Gastrocnemius medialis (tissue), 4 donors: ENCODE measurements around the gene ADAMTSL1. TPM values are rescaled to one million over a fixed set of nuclear protein-coding genes. Genes with fewer than 3 reads are reported as not detected.

ENCODE experiments used
- ATAC-seq, 2 donors: fragments of 150-250 bp; one replicate each; pipeline ENCODE4 v1.9.1; 2016
- DNase-seq, 2 donors: peaks; one replicate each; pipeline ENCODE4 v3.0.0-alpha.2; 2019
- H3K27ac ChIP-seq, 4 donors: fragments of 200-600 bp; sonication (generic); 1 replicate in 1 of 4; 2 replicates in 3 of 4; pipeline ENCODE4 v1.5.1; 2016 to 2018; ENCODE audit warnings: mild to moderate bottlenecking in 2 of 4, moderate library complexity in 1 of 4
- H3K27me3 ChIP-seq, 3 donors: fragments of 200-600 bp; sonication (generic) in 2 of 3; 1 replicate in 1 of 3; 2 replicates in 2 of 3; pipeline versions ENCODE4 v1.5.1 to v1.6.0; 2016 to 2019; ENCODE audit warnings: mild to moderate bottlenecking in 1 of 3, moderate library complexity in 1 of 3
- H3K36me3 ChIP-seq, 2 donors: fragments of 200-600 bp; sonication (generic) in 1 of 2; one replicate each; pipeline ENCODE4 v1.5.1; 2017 to 2018
- H3K4me1 ChIP-seq, 2 donors: fragments of 200-600 bp; sonication (generic) in 1 of 2; one replicate each; pipeline ENCODE4 v1.5.1; 2016 to 2017; ENCODE audit warnings: mild to moderate bottlenecking in 2 of 2
- H3K4me3 ChIP-seq, 4 donors: fragments of 200-600 bp; sonication (generic) in 3 of 4; 1 replicate in 1 of 4; 2 replicates in 3 of 4; pipeline ENCODE4 v1.5.1; 2016 to 2019; ENCODE audit warnings: mild to moderate bottlenecking in 2 of 4
- H3K9me3 ChIP-seq, 3 donors: fragments of 200-600 bp; sonication (generic) in 2 of 3; 1 replicate in 1 of 3; 2 replicates in 2 of 3; pipeline ENCODE4 v1.5.1; 2016 to 2019
- POLR2A ChIP-seq, 2 donors: fragments of 450-650 bp; IDR thresholded peaks; one replicate each; pipeline ENCODE4 v1.6.1; 2017; ENCODE audit warnings: antibody characterized with exemption in 2 of 2, mild to moderate bottlenecking in 2 of 2, moderate library complexity in 2 of 2
- in situ Hi-C, 4 donors: fragments of 200-750 bp; cut with MboI; loops; one replicate each; pipeline versions ENCODE4 v1.15.0 to v1.8.0; 2017; ENCODE audit warnings: low sequenced_read_pairs in 4 of 4
- intact Hi-C: fragments of 100-400 bp; cut with DNase I; formaldehyde crosslinking; loops from one replicate; pipeline ENCODE4 v1.15.1; 2023; ENCODE audit warnings: low total_unique reads
- total RNA-seq, 4 donors: library from RNA; depleted of rRNA; stranded (reverse); fragments of >200 nt; gene quantifications; one replicate each; pipeline versions ENCODE4 v1.1.0 to v1.2.3, GENCODE V29; 2016
- TF ChIP-seq, protein P1 (sequence below), 5 experiments: fragments of 450-650 bp in 3 of 5; fragments of 200-600 bp in 2 of 5; sonication (generic) in 2 of 5; IDR thresholded peaks in 4 of 5; conservative IDR thresholded peaks in 1 of 5; 1 replicate in 4 of 5; 2 replicates in 1 of 5; pipeline ENCODE4 v1.5.1; 2016 to 2019; ENCODE audit warnings: antibody characterized with exemption in 5 of 5, mild to moderate bottlenecking in 3 of 5, moderate library complexity in 3 of 5

ADAMTSL1 gene
- total RNA-seq, 4 donors from 2014 or later = 0.05 to 0.58 (median 0.28) TPM

DNA sequence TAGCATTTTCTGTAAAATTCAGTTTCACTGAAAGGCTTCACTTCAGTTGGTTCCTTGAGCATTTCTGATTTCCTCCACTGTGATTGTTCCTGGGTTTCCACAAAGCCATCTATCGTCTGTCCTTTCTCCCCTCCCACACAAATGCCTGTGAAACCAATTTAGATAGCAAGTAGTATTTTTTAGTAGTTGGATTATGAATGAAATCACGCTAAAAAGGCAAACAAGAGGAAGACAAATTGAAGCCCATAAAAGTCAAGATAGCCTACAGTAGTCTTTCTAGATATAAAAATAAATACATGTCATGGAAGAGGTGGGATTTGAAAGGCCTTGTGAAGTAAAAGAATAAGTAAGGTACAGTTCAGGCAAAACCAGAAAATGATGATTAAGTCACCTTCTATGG is 162.8 kb downstream of the ADAMTSL1 start:
- intact Hi-C loops = no loop called here
- Histone ChIP-seq H3K27me3 (no peaks in the 10 kb centered on the region), H3K27ac (no peak overlapping the region), H3K4me3 (no peak overlapping the region), H3K9me3 (no peaks in the 10 kb centered on the region), H3K36me3 (no peaks in the 10 kb centered on the region), H3K4me1 (no peaks in the 10 kb centered on the region)
- in situ Hi-C loops = no loop called here
- no peak for TF ChIP-seq POLR2A (IDR thresholded peaks at IDR 0.05)
- no peak for ATAC-seq
- no peak for DNase-seq

DNA sequence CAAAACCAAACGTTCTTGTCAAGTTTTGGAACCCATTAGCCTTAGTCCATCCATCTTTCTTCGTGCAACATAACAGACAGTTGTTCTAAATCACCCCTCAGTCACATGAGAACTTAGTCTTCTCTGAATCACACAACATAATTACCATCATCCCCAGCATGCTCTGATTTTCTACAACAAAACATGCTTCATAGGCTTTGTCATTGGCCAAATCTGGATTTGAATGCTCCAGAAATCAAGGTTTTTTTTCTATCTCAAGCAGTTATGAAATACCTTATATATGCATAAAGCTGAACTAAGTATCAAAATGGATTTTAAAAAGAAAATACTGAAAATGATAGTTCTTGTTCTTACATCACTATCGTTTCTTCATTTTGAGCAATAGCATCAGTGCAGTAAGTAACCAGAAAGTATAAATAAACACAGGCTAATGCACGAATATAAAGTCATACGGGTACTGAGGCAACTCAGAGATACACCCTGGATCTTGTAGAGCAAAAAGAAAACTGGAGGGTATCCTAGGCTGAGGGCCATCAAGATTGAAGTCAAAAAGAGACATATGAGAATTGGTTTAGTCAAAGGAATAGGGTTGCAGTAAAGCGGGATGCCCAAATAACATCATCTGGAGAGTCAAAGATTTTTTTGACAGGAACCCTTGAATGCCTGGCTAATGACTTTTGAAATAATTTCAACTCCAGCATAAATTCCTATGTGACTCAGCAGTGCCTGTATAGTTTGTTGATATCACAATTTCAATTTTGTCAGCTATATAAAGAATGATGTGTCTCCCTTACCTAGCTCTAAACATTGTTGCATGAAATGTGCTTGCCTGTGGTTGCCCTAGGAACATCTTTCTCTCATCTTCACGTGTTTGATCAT is 164.7 kb downstream of the ADAMTSL1 start:
- Histone ChIP-seq H3K27ac (no peak overlapping the region), H3K36me3 (no peaks in the 10 kb centered on the region), H3K4me3 (no peak overlapping the region), H3K4me1 (no peaks in the 10 kb centered on the region), H3K9me3 (no peaks in the 10 kb centered on the region), H3K27me3 (no peaks in the 10 kb centered on the region)
- TF ChIP-seq POLR2A (IDR thresholded peaks at IDR 0.05) = no peak
- TF ChIP-seq, protein P1, sequence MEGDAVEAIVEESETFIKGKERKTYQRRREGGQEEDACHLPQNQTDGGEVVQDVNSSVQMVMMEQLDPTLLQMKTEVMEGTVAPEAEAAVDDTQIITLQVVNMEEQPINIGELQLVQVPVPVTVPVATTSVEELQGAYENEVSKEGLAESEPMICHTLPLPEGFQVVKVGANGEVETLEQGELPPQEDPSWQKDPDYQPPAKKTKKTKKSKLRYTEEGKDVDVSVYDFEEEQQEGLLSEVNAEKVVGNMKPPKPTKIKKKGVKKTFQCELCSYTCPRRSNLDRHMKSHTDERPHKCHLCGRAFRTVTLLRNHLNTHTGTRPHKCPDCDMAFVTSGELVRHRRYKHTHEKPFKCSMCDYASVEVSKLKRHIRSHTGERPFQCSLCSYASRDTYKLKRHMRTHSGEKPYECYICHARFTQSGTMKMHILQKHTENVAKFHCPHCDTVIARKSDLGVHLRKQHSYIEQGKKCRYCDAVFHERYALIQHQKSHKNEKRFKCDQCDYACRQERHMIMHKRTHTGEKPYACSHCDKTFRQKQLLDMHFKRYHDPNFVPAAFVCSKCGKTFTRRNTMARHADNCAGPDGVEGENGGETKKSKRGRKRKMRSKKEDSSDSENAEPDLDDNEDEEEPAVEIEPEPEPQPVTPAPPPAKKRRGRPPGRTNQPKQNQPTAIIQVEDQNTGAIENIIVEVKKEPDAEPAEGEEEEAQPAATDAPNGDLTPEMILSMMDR (IDR thresholded peaks at IDR 0.05 in 4 of 5, conservative IDR thresholded peaks at IDR 0.05 in 1 of 5) = no peak
- intact Hi-C loops (no loop called here), in situ Hi-C loops (no loop called here)
- no peak for ATAC-seq
- DNase-seq = no peak

DNA sequence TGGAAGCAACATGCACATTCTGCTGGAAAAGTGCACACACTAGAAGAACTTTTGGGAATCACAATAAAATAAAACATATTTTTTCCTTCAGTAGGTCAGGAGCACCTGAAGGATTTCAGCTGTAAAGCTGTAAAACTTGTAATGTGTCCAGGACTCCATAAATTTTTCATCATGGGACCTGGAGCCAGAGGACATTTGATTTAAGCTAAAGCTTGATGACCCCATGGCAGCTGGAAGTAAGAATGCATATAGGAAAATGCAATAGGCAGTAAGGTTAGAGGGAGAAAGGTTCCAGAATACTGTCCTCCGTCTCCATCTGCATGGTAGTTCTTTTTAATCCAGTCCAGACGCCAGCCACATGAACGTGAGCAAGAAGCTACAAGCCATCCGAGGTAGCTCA is 166.0 kb downstream of the ADAMTSL1 start:
- no peaks in the 10 kb centered on the region for H3K9me3 ChIP-seq
- no peak overlapping the region for H3K4me3 ChIP-seq
- in situ Hi-C loops = no loop called here
- no peaks in the 10 kb centered on the region for H3K36me3 ChIP-seq
- TF ChIP-seq, protein P1 (IDR thresholded peaks at IDR 0.05 in 4 of 5, conservative IDR thresholded peaks at IDR 0.05 in 1 of 5) = no peak
- no peak for TF ChIP-seq POLR2A (IDR thresholded peaks at IDR 0.05)
- ATAC-seq (no peak), DNase-seq (no peak)
- H3K4me1 ChIP-seq = no peaks in the 10 kb centered on the region
- no peaks in the 10 kb centered on the region for H3K27me3 ChIP-seq
- intact Hi-C loops = no loop called here
- no peak overlapping the region for H3K27ac ChIP-seq

DNA sequence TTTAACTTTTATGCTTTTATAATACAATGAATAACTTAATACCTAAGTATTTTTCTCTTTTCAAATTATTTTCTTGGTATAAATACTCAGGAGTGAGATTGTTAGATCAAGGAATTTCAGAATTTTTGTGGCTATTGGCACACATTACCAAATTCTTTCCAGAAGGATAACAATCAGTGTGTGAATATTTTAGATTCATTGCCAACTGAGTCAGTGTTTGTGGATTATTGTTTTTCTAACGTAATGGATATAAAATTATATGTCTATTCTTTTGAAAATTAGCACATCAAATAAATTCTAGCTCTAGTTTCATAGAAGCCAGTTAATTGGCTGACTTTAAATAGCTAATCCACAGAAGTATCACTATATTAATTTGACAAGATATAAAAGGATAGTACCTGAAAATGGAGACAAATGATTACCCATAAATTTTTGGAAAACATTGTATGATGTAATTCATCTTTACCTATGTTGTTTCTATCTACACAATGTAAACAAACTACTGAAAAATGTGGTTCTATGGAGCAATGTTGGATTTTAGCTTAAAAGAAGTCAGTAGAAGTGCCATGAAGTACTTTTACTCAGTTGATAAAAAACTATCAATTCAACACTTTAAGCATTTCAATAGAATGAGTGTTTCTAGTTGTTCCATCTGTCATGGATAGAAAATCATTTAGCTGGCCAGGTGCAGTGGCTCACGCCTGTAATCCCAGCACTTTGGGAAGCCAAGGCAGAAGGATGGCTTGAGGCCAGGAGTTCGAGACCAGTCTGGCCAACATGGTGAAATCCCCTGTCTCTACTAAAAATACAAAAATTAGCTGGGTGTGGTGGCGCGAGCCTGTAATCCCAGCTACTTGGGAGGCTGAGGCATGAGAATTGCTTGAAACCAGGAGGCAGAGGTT is 185.1 kb downstream of the ADAMTSL1 start:
- DNase-seq (no peak), ATAC-seq (no peak)
- Histone ChIP-seq H3K27ac (no peak overlapping the region), H3K9me3 (no peaks in the 10 kb centered on the region), H3K4me1 (no peaks in the 10 kb centered on the region), H3K4me3 (no peak overlapping the region), H3K36me3 (no peaks in the 10 kb centered on the region), H3K27me3 (no peaks in the 10 kb centered on the region)
- TF ChIP-seq POLR2A (IDR thresholded peaks at IDR 0.05) = no peak
- TF ChIP-seq, protein P1 (IDR thresholded peaks at IDR 0.05 in 4 of 5, conservative IDR thresholded peaks at IDR 0.05 in 1 of 5) = no peak
- intact Hi-C loops (no loop called here), in situ Hi-C loops (no loop called here)

DNA sequence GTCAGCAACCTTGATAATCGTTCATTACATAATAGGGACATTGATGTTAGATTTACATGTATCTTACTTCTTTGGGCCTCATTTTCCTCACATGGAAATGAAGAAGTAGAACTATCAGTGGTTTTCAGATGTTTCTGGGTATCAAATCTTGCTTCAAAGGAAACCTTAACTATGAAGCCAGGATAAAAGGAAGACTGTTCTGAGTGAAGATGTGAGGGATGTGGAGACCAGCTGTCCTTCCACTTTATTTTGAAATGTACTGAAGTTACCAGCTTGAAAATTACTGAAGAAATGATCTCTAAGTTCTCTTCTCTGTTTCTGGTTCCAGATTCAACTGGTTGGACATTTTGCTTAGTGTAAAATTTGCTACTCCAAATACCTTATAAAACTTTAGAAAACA is 186.0 kb downstream of the ADAMTSL1 start:
- ATAC-seq = no peak
- Histone ChIP-seq H3K27ac (no peak overlapping the region), H3K36me3 (no peaks in the 10 kb centered on the region), H3K9me3 (no peaks in the 10 kb centered on the region), H3K4me1 (no peaks in the 10 kb centered on the region), H3K27me3 (no peaks in the 10 kb centered on the region), H3K4me3 (no peak overlapping the region)
- intact Hi-C loops (no loop called here), in situ Hi-C loops (no loop called here)
- TF ChIP-seq, protein P1 (IDR thresholded peaks at IDR 0.05 in 4 of 5, conservative IDR thresholded peaks at IDR 0.05 in 1 of 5) = no peak
- no peak for TF ChIP-seq POLR2A (IDR thresholded peaks at IDR 0.05)
- DNase-seq = no peak
